GM13976 (cell line): ENCODE results near the gene OPTC.

Experiments
- DNase-seq: peaks from one replicate; pipeline ENCODE4 v3.0.0; 2012; ENCODE audit warnings: low spot score
- CTCF ChIP-seq: IDR thresholded peaks from 2 replicates; pipeline ENCODE4 v1.5.1; 2012; ENCODE audit warnings: borderline replicate concordance, mild to moderate bottlenecking; ENCODE audit not compliant: insufficient read depth; ENCODE audit errors: extremely low read depth, missing control alignments, control extremely low read depth
- in situ Hi-C: fragments of 300-500 bp; cut with MboI; formaldehyde crosslinking; loops from one replicate; pipeline ENCODE4 v1.12.0; 2022; ENCODE audit warnings: low sequenced_read_pairs, mixed read lengths, inconsistent platforms; ENCODE audit not compliant: unreplicated experiment

OPTC gene

GRCh38 chr1:203556047-203556851 is 62.3 kb downstream of the OPTC start:
- TF ChIP-seq CTCF: no peak
- peak; percentile 44 for DNase-seq

DNA sequence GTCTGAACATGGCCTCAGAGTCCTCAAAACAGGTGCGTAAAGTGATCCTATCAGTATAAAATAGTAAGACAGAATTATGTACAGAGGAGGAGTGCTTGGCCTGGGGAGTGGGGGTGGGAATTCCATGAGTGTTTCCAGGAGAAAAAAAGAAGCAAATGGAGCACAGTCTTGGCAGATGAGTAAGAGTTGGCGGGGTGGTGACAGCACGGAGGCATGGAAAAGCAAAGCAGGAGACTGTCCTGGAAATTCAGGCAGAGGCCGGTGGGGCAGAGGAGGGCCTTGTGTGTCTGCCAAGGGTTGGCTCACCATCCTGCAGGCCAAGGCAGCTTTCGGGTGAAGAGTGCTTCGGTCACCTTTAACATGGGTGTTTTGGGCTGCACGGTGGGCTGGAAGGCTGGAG is 63.4 kb downstream of the OPTC start:
- TF ChIP-seq CTCF: no peak
- in situ Hi-C loops: no loop called here
- DNase-seq: no peak

More at GRCh38 chr1:203556047-203556851, 62.3 kb downstream of the OPTC start:
- in situ Hi-C loops: no loop called here

DNA sequence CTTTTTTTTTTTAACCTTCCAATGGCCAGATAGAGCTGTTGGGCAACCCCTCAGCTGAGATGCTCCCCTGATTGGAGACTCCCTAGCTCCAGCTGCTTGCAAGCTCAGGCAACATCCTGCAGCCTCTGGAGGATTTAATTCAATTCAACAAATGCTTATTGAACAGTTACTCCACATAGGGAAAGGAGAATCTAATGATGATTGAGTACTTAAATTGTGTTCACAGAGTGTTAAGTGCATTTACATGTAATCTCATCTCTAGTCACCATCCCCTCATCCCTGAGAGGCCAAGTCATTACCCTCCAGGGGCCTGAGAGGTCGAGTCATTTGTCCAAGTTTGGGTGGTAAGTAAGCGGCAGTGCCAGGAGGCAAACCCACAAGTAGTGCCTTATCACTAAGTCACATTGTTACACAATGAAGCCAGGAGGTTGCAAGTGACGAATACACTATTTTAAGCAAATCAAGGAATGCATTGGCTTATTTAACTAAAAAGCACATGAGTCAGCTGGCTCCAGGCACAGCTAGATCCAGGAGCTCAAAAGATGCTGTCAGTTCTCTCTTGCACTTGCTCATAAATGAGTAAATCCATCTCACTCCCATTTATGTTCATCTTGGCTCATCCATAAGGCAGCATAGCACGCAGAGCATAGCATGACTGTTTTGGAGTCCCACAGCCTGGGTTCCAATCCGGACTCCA is 64.3 kb downstream of the OPTC start:
- TF ChIP-seq CTCF: no peak
- no peak for DNase-seq
- in situ Hi-C loops: no loop called here
